ENCODE measurements around the gene RPS15. TPM values are rescaled to one million over a fixed set of nuclear protein-coding genes. Genes with fewer than 3 reads are reported as not detected.
"Not testable (repeated sequence)": the region's sequence is repeated elsewhere in the genome, so short reads cannot be mapped to it uniquely, and the experiment has no call there.

Gene RPS15
- total and polyA plus RNA-seq, 2 donors (not counting 3 experiments of a cell fraction or from before 2014, with no cell fraction given), result 1,260 to 3,270 TPM

DNA sequence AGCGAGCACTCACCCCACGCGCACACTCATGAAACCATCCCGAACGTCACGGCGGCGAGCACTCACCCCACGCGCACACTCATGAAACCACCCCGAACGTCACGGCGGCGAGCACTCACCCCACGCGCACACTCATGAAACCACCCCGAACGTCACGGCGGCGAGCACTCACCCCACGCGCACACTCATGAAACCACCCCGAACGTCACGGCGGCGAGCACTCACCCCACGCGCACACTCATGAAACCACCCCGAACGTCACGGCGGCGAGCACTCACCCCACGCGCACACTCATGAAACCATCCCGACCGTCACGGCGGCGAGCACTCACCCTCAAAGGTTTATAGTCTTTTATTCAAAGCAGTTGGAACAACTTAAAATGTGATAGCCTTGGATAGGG, 18.1 kb upstream of the RPS15 start:
- H3K9ac ChIP-seq (replicated peaks; ENCODE audit: extremely low read depth, insufficient read depth, low read length); FAIRE-seq; DNase-seq (ENCODE audit: low read depth, low spot score); BruUV-seq (replicated peaks); H3K27me3 ChIP-seq (ENCODE audit: control insufficient read depth in 2 of 2, insufficient read depth in 2 of 2, low read length in 2 of 2); POLR2A ChIA-PET; intact Hi-C loops (cut with micrococcal nuclease); H3K27ac ChIP-seq (ENCODE audit: insufficient read depth, low read depth, low read length); H3K9me3 ChIP-seq (replicated peaks; ENCODE audit: control insufficient read depth, insufficient read depth, low read length); H4K20me1 ChIP-seq (replicated peaks; ENCODE audit: control insufficient read depth, extremely low read depth, insufficient read depth, low read length); dilution Hi-C loops (cut with MboI; ENCODE audit: extremely low pct_ligation_motif_present, low sequenced_read_pairs); H3K4me2 ChIP-seq (ENCODE audit: insufficient read depth, low read length); H3K4me3 ChIP-seq (replicated peaks in 1 of 3; ENCODE audit: insufficient read depth in 1 of 3, low read depth in 1 of 3, low read length in 3 of 3); H2AFZ ChIP-seq (ENCODE audit: low read depth, low read length); H3K9me1 ChIP-seq (replicated peaks; ENCODE audit: control insufficient read depth, extremely low read depth, insufficient read depth, low read length): not testable (repeated sequence)
- Histone ChIP-seq H3K4me1 (ENCODE audit: control insufficient read depth, extremely low read depth, insufficient read depth, low read length) (peaks cover 15% of the 10 kb centered on the region), H3K36me3 (ENCODE audit: control insufficient read depth in 2 of 2, extremely low read depth in 1 of 2, insufficient read depth in 2 of 2, low read length in 2 of 2) (peaks cover 21 to 61% of the 10 kb centered on the region in 2 experiments), H3K79me2 (ENCODE audit: control insufficient read depth, insufficient read depth, low read length) (peaks cover 79% of the 10 kb centered on the region)
- CTCF ChIA-PET, result interaction anchor here (0.6 kb wide), 1 partner anchor 11 kb away, joined by 3 read pairs; no protein-coding TSS in a partner anchor

GRCh38 chr19:1420590-1420989, 17.6 kb upstream of the RPS15 start:
- H3K79me2 ChIP-seq (ENCODE audit: control insufficient read depth, insufficient read depth, low read length), result peaks cover 76% of the 10 kb centered on the region
- H3K4me3 ChIP-seq (replicated peaks in 1 of 3; ENCODE audit: insufficient read depth in 1 of 3, low read depth in 1 of 3, low read length in 3 of 3), result no peak overlapping the region
- peaks cover 2% of the 10 kb centered on the region for H4K20me1 ChIP-seq (replicated peaks; ENCODE audit: control insufficient read depth, extremely low read depth, insufficient read depth, low read length)
- FAIRE-seq (no peak), DNase-seq (ENCODE audit: low read depth, low spot score) (no peak)
- ChIA-PET CTCF (interaction anchor here (0.6 kb wide), 1 partner anchor 11 kb away, joined by 3 read pairs; no protein-coding TSS in a partner anchor), POLR2A (no interaction called here)
- no peaks in the 10 kb centered on the region for H3K9me1 ChIP-seq (replicated peaks; ENCODE audit: control insufficient read depth, extremely low read depth, insufficient read depth, low read length)
- no peak overlapping the region for H2AFZ ChIP-seq (ENCODE audit: low read depth, low read length)
- H3K9me3 ChIP-seq (replicated peaks; ENCODE audit: control insufficient read depth, insufficient read depth, low read length), result no peaks in the 10 kb centered on the region
- BruUV-seq (replicated peaks), result no TSS peak
- no peak overlapping the region for H3K4me2 ChIP-seq (ENCODE audit: insufficient read depth, low read length)
- no peak overlapping the region for H3K27ac ChIP-seq (ENCODE audit: insufficient read depth, low read depth, low read length)
- peaks cover 24 to 66% of the 10 kb centered on the region in 2 experiments for H3K36me3 ChIP-seq (ENCODE audit: control insufficient read depth in 2 of 2, extremely low read depth in 1 of 2, insufficient read depth in 2 of 2, low read length in 2 of 2)
- no peaks in the 10 kb centered on the region for H3K27me3 ChIP-seq (ENCODE audit: control insufficient read depth in 2 of 2, insufficient read depth in 2 of 2, low read length in 2 of 2)
- peaks cover 10% of the 10 kb centered on the region for H3K4me1 ChIP-seq (ENCODE audit: control insufficient read depth, extremely low read depth, insufficient read depth, low read length)
- intact Hi-C loops (cut with micrococcal nuclease), result no loop called here
- TF ChIP-seq MAX (IDR thresholded peaks at IDR 0.05; ENCODE audit: insufficient read depth, insufficient read length) (no peak), EZH2 (IDR thresholded peaks at IDR 0.05; ENCODE audit: borderline replicate concordance, low read depth, low read length, severe bottlenecking) (no peak), POLR2AphosphoS5 (IDR thresholded peaks at IDR 0.05; ENCODE audit: insufficient read depth, low read depth, low read length) (no peak), JUN (IDR thresholded peaks at IDR 0.05; ENCODE audit: borderline replicate concordance, insufficient read depth, insufficient read length, low read depth) (no peak), CTCF (IDR thresholded peaks at IDR 0.05; ENCODE audit: extremely low read depth in 1 of 2, insufficient read depth in 1 of 2, low read depth in 1 of 2, low read length in 2 of 2) (no peak), MYC (IDR thresholded peaks at IDR 0.05; ENCODE audit: low read depth, low read length) (no peak)
- H3K9ac ChIP-seq (replicated peaks; ENCODE audit: extremely low read depth, insufficient read depth, low read length), result no peak overlapping the region
- dilution Hi-C loops (cut with MboI; ENCODE audit: extremely low pct_ligation_motif_present, low sequenced_read_pairs), result no loop called here
